HepG2 (cell line): ENCODE measurements around the gene ENTPD2. TPM values are rescaled to one million over a fixed set of nuclear protein-coding genes. Genes with fewer than 3 reads are reported as not detected.

Experiments used
- ARID3A ChIP-seq: IDR thresholded peaks from 2 replicates; pipeline ENCODE4 v1.6.1; 2012; ENCODE audit warnings: low read depth, low read length, improper control_type of control experiment
- BRD4 ChIP-seq: sonication (generic); formaldehyde crosslinking; IDR thresholded peaks from 2 replicates; pipeline ENCODE4 v1.4.0; 2020; ENCODE audit warnings: missing genetic modification reagents
- E2F1 ChIP-seq: sonication (generic); formaldehyde crosslinking; IDR thresholded peaks from 2 replicates; pipeline ENCODE4 v1.5.0; 2020; ENCODE audit warnings: missing genetic modification reagents
- GATAD1 ChIP-seq: IDR thresholded peaks from 2 replicates; pipeline ENCODE4 v1.6.1; 2016; ENCODE audit warnings: missing genetic modification reagents, missing compliant biosample characterization
- KDM2A ChIP-seq: sonication (generic); formaldehyde crosslinking; IDR thresholded peaks from 2 replicates; pipeline ENCODE4 v1.4.0; 2020; ENCODE audit warnings: low read depth, missing genetic modification reagents, borderline replicate concordance
- KMT2A ChIP-seq: sonication (generic); formaldehyde crosslinking; IDR thresholded peaks from 2 replicates; pipeline ENCODE4 v1.4.0; 2020; ENCODE audit warnings: missing genetic modification reagents
- MLLT10 ChIP-seq: sonication (generic); formaldehyde crosslinking; IDR thresholded peaks from 2 replicates; pipeline ENCODE4 v1.4.0; 2020; ENCODE audit warnings: missing genetic modification reagents
- NFYB ChIP-seq: sonication (generic); formaldehyde crosslinking; IDR thresholded peaks from 2 replicates; pipeline ENCODE4 v1.4.0; 2020; ENCODE audit warnings: missing genetic modification reagents
- NRL ChIP-seq: sonication (generic); formaldehyde crosslinking; IDR thresholded peaks from 2 replicates; pipeline ENCODE4 v1.5.0; 2020; ENCODE audit warnings: missing genetic modification reagents, mild to moderate bottlenecking, moderate library complexity, borderline replicate concordance
- PHF5A ChIP-seq: IDR thresholded peaks from one replicate; pipeline ENCODE4 v1.6.1; 2018; ENCODE audit warnings: low read depth, missing genetic modification reagents; ENCODE audit not compliant: unreplicated experiment
- SATB2 ChIP-seq: sonication (generic); formaldehyde crosslinking; IDR thresholded peaks from 2 replicates; pipeline ENCODE4 v1.5.0; 2020; ENCODE audit warnings: missing genetic modification reagents
- ZNF275 ChIP-seq: sonication (generic); formaldehyde crosslinking; IDR thresholded peaks from 2 replicates; pipeline ENCODE4 v1.8.0; 2022; ENCODE audit warnings: missing genetic modification reagents, mild to moderate bottlenecking, inconsistent platforms, borderline replicate concordance
- ZNF354B ChIP-seq: sonication (generic); formaldehyde crosslinking; IDR thresholded peaks from 2 replicates; pipeline ENCODE4 v1.8.0; 2022; ENCODE audit warnings: mild to moderate bottlenecking, missing genetic modification reagents
- ZSCAN20 ChIP-seq: sonication (generic); formaldehyde crosslinking; IDR thresholded peaks from 2 replicates; pipeline ENCODE4 v1.4.0; 2020; ENCODE audit warnings: missing genetic modification reagents, mild to moderate bottlenecking, borderline replicate concordance
- polyA plus RNA-seq, 8 experiments: library from polyadenylated mRNA; depleted of rRNA in 3 of 8; stranded (reverse) in 7 of 8; unstranded in 1 of 8; fragments of >200 nt; fragmentation: Illumina TruSeq in 4 of 8; extraction: Trizol in 4 of 8; gene quantifications; 2 replicates each; pipeline versions ENCODE4 v1.2.1 to v1.2.3, GENCODE V29; 2011 to 2016; ENCODE audit warnings: low read depth in 4 of 8, missing spikeins in 1 of 8, mixed read lengths in 1 of 8; ENCODE audit not compliant: insufficient read depth in 1 of 8
- total RNA-seq, 5 experiments: library from RNA; depleted of rRNA; stranded (reverse); fragments of >200 nt; fragmentation: Illumina TruSeq; extraction: Trizol; gene quantifications; 2 replicates each; pipeline ENCODE4 v1.2.3, GENCODE V29; 2016; ENCODE audit warnings: low read depth in 1 of 5
- TF ChIP-seq, protein P1 (sequence below): sonication (generic); formaldehyde crosslinking; IDR thresholded peaks from 2 replicates; pipeline ENCODE4 v1.8.1; 2023; ENCODE audit warnings: mild to moderate bottlenecking, moderate library complexity, missing genetic modification reagents
- TF ChIP-seq, protein P2 (sequence below): sonication (generic); formaldehyde crosslinking; IDR thresholded peaks from 2 replicates; pipeline ENCODE4 v1.9.0; 2021; ENCODE audit warnings: missing genetic modification reagents, borderline replicate concordance
- TF ChIP-seq, protein P3 (sequence below): IDR thresholded peaks from 2 replicates; pipeline ENCODE4 v1.6.1; 2016; ENCODE audit warnings: missing biosample characterization, missing genetic modification reagents, low read depth

Gene ENTPD2
- total and polyA plus RNA-seq, 2 of the 13 experiments (the other 11 are each of a cell fraction or from before 2014, with no cell fraction given): 0.95 to 3.2 TPM

DNA sequence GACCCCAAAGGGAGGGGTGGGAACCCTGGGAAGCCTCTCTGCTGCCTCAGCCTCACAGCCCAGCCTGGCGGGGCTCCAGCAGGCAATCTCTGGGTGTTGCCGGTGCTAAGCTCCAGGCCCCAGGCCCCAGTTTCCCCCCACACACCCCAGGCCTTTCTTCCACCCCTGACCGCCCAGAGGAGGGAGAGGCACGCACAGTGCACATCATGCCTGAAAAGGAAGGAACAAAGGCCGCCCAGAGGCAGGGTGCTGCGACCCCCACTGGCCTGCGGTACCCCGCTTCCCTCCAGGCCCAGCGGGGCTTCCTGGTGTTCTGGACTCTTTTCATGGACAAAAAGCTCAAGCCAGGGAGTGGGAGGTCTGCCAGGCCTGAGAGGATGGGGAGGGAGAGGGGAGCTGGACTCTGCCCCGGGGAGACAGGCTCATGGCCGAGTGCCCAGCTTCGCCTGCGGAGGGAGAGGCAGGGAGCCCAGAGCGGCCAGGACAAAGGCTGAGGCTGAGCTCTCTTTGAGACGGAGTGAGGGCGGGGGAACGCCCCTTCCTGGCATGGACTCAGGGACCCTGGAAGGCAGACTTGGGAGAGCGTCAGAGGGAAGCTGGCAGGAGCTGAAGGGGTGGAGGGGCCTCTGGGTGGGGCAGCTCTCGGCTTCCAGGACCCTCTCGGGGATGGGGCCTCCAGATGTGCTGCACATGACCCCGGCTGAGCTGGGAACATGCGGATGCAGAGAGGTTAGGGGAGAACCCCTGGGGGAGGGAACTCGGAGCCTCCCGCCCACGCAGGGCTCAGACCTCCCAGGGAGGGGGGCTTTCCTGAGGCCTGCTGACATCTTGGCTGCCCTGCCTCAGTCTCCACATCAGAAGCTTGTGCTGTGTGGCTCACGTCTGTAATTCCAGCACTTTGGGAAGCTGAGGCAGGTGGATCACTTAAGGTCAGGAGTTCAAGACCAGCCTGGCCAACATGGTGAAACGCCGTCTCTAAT, 1.8 kb upstream of the ENTPD2 start (continued):
- TF ChIP-seq, protein P1, sequence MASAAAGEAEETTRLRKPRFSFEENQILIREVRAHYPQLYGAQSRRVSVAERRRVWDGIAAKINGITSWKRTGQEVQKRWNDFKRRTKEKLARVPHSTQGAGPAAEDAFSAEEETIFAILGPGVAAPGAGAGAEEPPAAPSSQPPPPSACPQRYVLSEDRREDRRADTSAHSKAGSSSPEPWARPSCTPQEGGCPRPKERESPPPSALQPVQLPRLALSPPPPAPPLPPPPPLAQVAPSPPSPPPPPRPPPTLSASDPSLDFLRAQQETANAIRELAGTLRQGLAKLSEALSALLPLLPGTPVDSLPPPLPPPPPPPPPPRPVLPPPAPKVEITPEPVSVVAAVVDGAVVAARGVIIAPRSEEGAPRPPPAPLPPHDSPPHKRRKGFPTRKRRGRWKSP: no peak
- no peak for TF ChIP-seq SATB2 (CRISPR knock-in tag)
- TF ChIP-seq KDM2A: peak; percentile 67; the same call in 1 of the 2 replicates
- TF ChIP-seq MLLT10 (CRISPR knock-in tag): no peak
- TF ChIP-seq KMT2A: no peak
- no peak for TF ChIP-seq E2F1 (CRISPR knock-in tag)
- TF ChIP-seq GATAD1 (CRISPR knock-in tag): peak; percentile 48; the same call in 1 of the 2 replicates
- no peak for TF ChIP-seq ZNF354B
- TF ChIP-seq ZSCAN20: no peak
- TF ChIP-seq, protein P2, sequence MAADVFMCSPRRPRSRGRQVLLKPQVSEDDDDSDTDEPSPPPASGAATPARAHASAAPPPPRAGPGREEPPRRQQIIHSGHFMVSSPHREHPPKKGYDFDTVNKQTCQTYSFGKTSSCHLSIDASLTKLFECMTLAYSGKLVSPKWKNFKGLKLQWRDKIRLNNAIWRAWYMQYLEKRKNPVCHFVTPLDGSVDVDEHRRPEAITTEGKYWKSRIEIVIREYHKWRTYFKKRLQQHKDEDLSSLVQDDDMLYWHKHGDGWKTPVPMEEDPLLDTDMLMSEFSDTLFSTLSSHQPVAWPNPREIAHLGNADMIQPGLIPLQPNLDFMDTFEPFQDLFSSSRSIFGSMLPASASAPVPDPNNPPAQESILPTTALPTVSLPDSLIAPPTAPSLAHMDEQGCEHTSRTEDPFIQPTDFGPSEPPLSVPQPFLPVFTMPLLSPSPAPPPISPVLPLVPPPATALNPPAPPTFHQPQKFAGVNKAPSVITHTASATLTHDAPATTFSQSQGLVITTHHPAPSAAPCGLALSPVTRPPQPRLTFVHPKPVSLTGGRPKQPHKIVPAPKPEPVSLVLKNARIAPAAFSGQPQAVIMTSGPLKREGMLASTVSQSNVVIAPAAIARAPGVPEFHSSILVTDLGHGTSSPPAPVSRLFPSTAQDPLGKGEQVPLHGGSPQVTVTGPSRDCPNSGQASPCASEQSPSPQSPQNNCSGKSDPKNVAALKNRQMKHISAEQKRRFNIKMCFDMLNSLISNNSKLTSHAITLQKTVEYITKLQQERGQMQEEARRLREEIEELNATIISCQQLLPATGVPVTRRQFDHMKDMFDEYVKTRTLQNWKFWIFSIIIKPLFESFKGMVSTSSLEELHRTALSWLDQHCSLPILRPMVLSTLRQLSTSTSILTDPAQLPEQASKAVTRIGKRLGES (CRISPR knock-in tag): no peak
- no peak for TF ChIP-seq ARID3A
- no peak for TF ChIP-seq NRL
- TF ChIP-seq PHF5A: peak; percentile 60
- TF ChIP-seq, protein P3, sequence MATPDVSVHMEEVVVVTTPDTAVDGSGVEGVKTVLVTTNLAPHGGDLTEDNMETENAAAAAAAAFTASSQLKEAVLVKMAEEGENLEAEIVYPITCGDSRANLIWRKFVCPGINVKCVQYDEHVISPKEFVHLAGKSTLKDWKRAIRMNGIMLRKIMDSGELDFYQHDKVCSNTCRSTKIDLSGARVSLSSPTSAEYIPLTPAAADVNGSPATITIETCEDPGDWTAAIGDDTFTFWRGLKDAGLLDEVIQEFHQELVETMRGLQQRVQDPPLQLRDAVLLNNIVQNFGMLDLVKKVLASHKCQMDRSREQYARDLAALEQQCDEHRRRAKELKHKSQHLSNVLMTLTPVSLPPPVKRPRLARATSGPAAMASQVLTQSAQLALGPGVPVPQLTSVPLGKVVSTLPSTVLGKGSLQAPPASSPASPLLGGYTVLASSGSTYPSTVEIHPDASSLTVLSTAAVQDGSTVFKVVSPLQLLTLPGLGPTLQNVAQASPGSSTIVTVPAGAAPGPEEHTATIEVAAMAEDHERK (CRISPR knock-in tag): no peak
- no peak; the same call in 1 of the 2 replicates for TF ChIP-seq BRD4 (CRISPR knock-in tag)
- TF ChIP-seq NFYB: peak; percentile 23; the same call in 1 of the 2 replicates
- 0 out of 2 replicates have a peak, but pooled peaks have one; percentile 60 for TF ChIP-seq ZNF275
